ENCODE results near the gene SLC39A11. TPM values are rescaled to one million over a fixed set of nuclear protein-coding genes. Genes with fewer than 3 reads are reported as not detected.

SLC39A11 gene
- total RNA-seq, 2 experiments from 2014 or later = 25.6 to 51.5 TPM

GRCh38 chr17:73101031-73101430 is 8.5 kb upstream of the SLC39A11 start:
- Histone ChIP-seq H3K9me2 (ENCODE audit: insufficient read depth, low read length) (no peaks in the 10 kb centered on the region), H2AFZ (ENCODE audit: low read length) (no peak overlapping the region), H3K79me2 (ENCODE audit: insufficient read depth, low read depth, low read length) (no peaks in the 10 kb centered on the region), H3K27ac (ENCODE audit: low read depth, low read length, poor library complexity, severe bottlenecking) (no peak overlapping the region), H3K4me2 (ENCODE audit: low read length) (no peak overlapping the region), H3K4me3 (ENCODE audit: low read depth, low read length, poor library complexity, severe bottlenecking) (no peak overlapping the region), H3K4me1 (ENCODE audit: insufficient read depth, low read length, poor library complexity, severe bottlenecking) (no peaks in the 10 kb centered on the region), H3K36me3 (ENCODE audit: insufficient read depth, low read length) (no peaks in the 10 kb centered on the region), H4K20me1 (ENCODE audit: insufficient read depth, low read length) (no peaks in the 10 kb centered on the region), H3K9me3 (ENCODE audit: low read length) (no peaks in the 10 kb centered on the region)
- no peak for DNase-seq (ENCODE audit: low spot score)
- TF ChIP-seq EZH2phosphoT487 (IDR thresholded peaks at IDR 0.05; ENCODE audit: borderline replicate concordance, low read depth, low read length) (no peak), CTCF (conservative IDR thresholded peaks at IDR 0.05; ENCODE audit: low read length) (no peak)
- no TSS peak for BruUV-seq (replicated peaks)
- CTCF ChIA-PET (ENCODE audit: unreplicated experiment) = no interaction called here
- intact Hi-C loops (cut with micrococcal nuclease; ENCODE audit: unreplicated experiment) = no loop called here
- POLR2A ChIA-PET = interaction anchor here (1.1 kb wide), 1 partner anchor 15 kb away, joined by 3 read pairs; no protein-coding TSS in a partner anchor

- no peaks in the 10 kb centered on the region for H3K9me3 ChIP-seq (ENCODE audit: low read length)
- POLR2A ChIA-PET = interaction anchor here (1.1 kb wide), 1 partner anchor 14 kb away, joined by 3 read pairs; no protein-coding TSS in a partner anchor
- H3K4me1 ChIP-seq (ENCODE audit: insufficient read depth, low read length, poor library complexity, severe bottlenecking) = no peaks in the 10 kb centered on the region
- no TSS peak for BruUV-seq (replicated peaks)
- intact Hi-C loops (cut with micrococcal nuclease; ENCODE audit: unreplicated experiment) = no loop called here
- H3K4me2 ChIP-seq (ENCODE audit: low read length) = no peak overlapping the region
- H3K27ac ChIP-seq (ENCODE audit: low read depth, low read length, poor library complexity, severe bottlenecking) = no peak overlapping the region
- H4K20me1 ChIP-seq (ENCODE audit: insufficient read depth, low read length) = no peaks in the 10 kb centered on the region
- no peak for DNase-seq (ENCODE audit: low spot score)
- H3K9me2 ChIP-seq (ENCODE audit: insufficient read depth, low read length) = no peaks in the 10 kb centered on the region
- H3K79me2 ChIP-seq (ENCODE audit: insufficient read depth, low read depth, low read length) = no peaks in the 10 kb centered on the region
- H3K36me3 ChIP-seq (ENCODE audit: insufficient read depth, low read length) = no peaks in the 10 kb centered on the region
- TF ChIP-seq CTCF (conservative IDR thresholded peaks at IDR 0.05; ENCODE audit: low read length) (no peak), EZH2phosphoT487 (IDR thresholded peaks at IDR 0.05; ENCODE audit: borderline replicate concordance, low read depth, low read length) (no peak)
- CTCF ChIA-PET (ENCODE audit: unreplicated experiment) = no interaction called here
- no peak overlapping the region for H2AFZ ChIP-seq (ENCODE audit: low read length)
- no peak overlapping the region for H3K4me3 ChIP-seq (ENCODE audit: low read depth, low read length, poor library complexity, severe bottlenecking)
Observed at GRCh38 chr17:73100363-73100762, 7.9 kb upstream of the SLC39A11 start.

- CTCF ChIA-PET (ENCODE audit: unreplicated experiment) = no interaction called here
- TF ChIP-seq CTCF (conservative IDR thresholded peaks at IDR 0.05; ENCODE audit: low read length) (no peak), EZH2phosphoT487 (IDR thresholded peaks at IDR 0.05; ENCODE audit: borderline replicate concordance, low read depth, low read length) (no peak)
- no peaks in the 10 kb centered on the region for H3K79me2 ChIP-seq (ENCODE audit: insufficient read depth, low read depth, low read length)
- H3K36me3 ChIP-seq (ENCODE audit: insufficient read depth, low read length) = no peaks in the 10 kb centered on the region
- no peak for DNase-seq (ENCODE audit: low spot score)
- H3K4me2 ChIP-seq (ENCODE audit: low read length) = no peak overlapping the region
- BruUV-seq (replicated peaks) = no TSS peak
- H3K9me2 ChIP-seq (ENCODE audit: insufficient read depth, low read length) = no peaks in the 10 kb centered on the region
- intact Hi-C loops (cut with micrococcal nuclease; ENCODE audit: unreplicated experiment) = no loop called here
- no peaks in the 10 kb centered on the region for H4K20me1 ChIP-seq (ENCODE audit: insufficient read depth, low read length)
- POLR2A ChIA-PET = no interaction called here
- no peaks in the 10 kb centered on the region for H3K4me1 ChIP-seq (ENCODE audit: insufficient read depth, low read length, poor library complexity, severe bottlenecking)
- H2AFZ ChIP-seq (ENCODE audit: low read length) = no peak overlapping the region
- no peak overlapping the region for H3K27ac ChIP-seq (ENCODE audit: low read depth, low read length, poor library complexity, severe bottlenecking)
- H3K9me3 ChIP-seq (ENCODE audit: low read length) = no peaks in the 10 kb centered on the region
- H3K4me3 ChIP-seq (ENCODE audit: low read depth, low read length, poor library complexity, severe bottlenecking) = no peak overlapping the region
Observed at GRCh38 chr17:73099511-73099910, 7.0 kb upstream of the SLC39A11 start.

Measured in OCI-LY7 (cell line).